ENCODE data around the gene ARHGAP45. TPM values are rescaled to one million over a fixed set of nuclear protein-coding genes. Genes with fewer than 3 reads are reported as not detected.

ARHGAP45 gene
- total and polyA plus RNA-seq, 9 of the 15 experiments (the other 6 are each of a cell fraction or from before 2014, with no cell fraction given) = 0.08 to 22.1 (median 4.2) TPM

GRCh38 chr19:1020868-1021425, 46.0 kb upstream of the ARHGAP45 start, which contains the start of gene TMEM259 (continued):
- no peak for TF ChIP-seq TCF15 (CRISPR knock-in tag; IDR thresholded peaks at IDR 0.05)
- TF ChIP-seq HDAC2 (IDR thresholded peaks at IDR 0.05) = no peak
- TF ChIP-seq KDM4B (IDR thresholded peaks at IDR 0.05; ENCODE audit: borderline replicate concordance in 2 of 2, low read depth in 1 of 2) = peak in 1 of 2 experiments; percentile 59; a peak in 1 of 4 replicates
- TF ChIP-seq RERE (CRISPR knock-in tag; IDR thresholded peaks at IDR 0.05; ENCODE audit: borderline replicate concordance) = no peak
- no peak; the same call in 1 of the 2 replicates for TF ChIP-seq GTF2E2 (tag; IDR thresholded peaks at IDR 0.05)
- TF ChIP-seq CHD2 (IDR thresholded peaks at IDR 0.05; ENCODE audit: low read depth, low read length) = no peak
- no peak for TF ChIP-seq ZNF77 (CRISPR knock-in tag; IDR thresholded peaks at IDR 0.05)
- TF ChIP-seq LEF1 (IDR thresholded peaks at IDR 0.05) = no peak
- TF ChIP-seq NFIC (IDR thresholded peaks at IDR 0.05) = no peak
- no peak for TF ChIP-seq SP1 (CRISPR knock-in tag; IDR thresholded peaks at IDR 0.05)
- TF ChIP-seq PCBP2 (IDR thresholded peaks at IDR 0.05; ENCODE audit: low read depth, low read length, poor library complexity, severe bottlenecking) = no peak
- no peak for TF ChIP-seq ZSCAN32 (CRISPR knock-in tag; IDR thresholded peaks at IDR 0.05)
- TF ChIP-seq ELF4 (CRISPR knock-in tag; IDR thresholded peaks at IDR 0.05) = no peak
- peak; percentile 74 for TF ChIP-seq GMEB1 (CRISPR knock-in tag; IDR thresholded peaks at IDR 0.05)
- no peak for TF ChIP-seq ZBTB1 (CRISPR knock-in tag; IDR thresholded peaks at IDR 0.05; ENCODE audit: borderline replicate concordance, low read depth)
- TF ChIP-seq CBX5 (IDR thresholded peaks at IDR 0.05; ENCODE audit: borderline replicate concordance, low read depth) = no peak
- no peak for TF ChIP-seq CHCHD3 (CRISPR knock-in tag; IDR thresholded peaks at IDR 0.05)
- no peak for TF ChIP-seq ZNF324 (CRISPR knock-in tag; IDR thresholded peaks at IDR 0.05)
- peak; percentile 39 to 80 for TF ChIP-seq E2F6 (IDR thresholded peaks at IDR 0.05; ENCODE audit: borderline replicate concordance in 1 of 2, extremely low read depth in 1 of 2, insufficient read depth in 1 of 2, insufficient read length in 1 of 2, low read depth in 1 of 2, low read length in 1 of 2, poor library complexity in 1 of 2, severe bottlenecking in 1 of 2)
